Progenitor cell of endocrine pancreas (in vitro differentiated cells): ENCODE measurements around the gene LRRC3. TPM values are rescaled to one million over a fixed set of nuclear protein-coding genes. Genes with fewer than 3 reads are reported as not detected.
"Not testable (repeated sequence)": the region's sequence is repeated elsewhere in the genome, so short reads cannot be mapped to it uniquely, and the experiment has no call there.

ENCODE experiments used
- DNase-seq: peaks from one replicate; pipeline ENCODE4 v3.0.0; 2021; ENCODE audit warnings: low spot score; ENCODE audit not compliant: unreplicated experiment
- H3K27ac Mint-ChIP-seq: 2 replicates; pipeline ENCODE4 v1.8.0; 2021; ENCODE audit warnings: mild to moderate bottlenecking, moderate library complexity, mixed read lengths
- H3K27me3 Mint-ChIP-seq: 2 replicates; pipeline ENCODE4 v1.8.0; 2021; ENCODE audit warnings: mixed read lengths
- H3K36me3 Mint-ChIP-seq: 2 replicates; pipeline ENCODE4 v1.8.0; 2022; ENCODE audit warnings: mixed read lengths; ENCODE audit not compliant: insufficient read depth
- H3K4me1 Mint-ChIP-seq: 2 replicates; pipeline ENCODE4 v1.8.0; 2021; ENCODE audit warnings: low read depth, mixed read lengths
- H3K4me3 Mint-ChIP-seq: 2 replicates; pipeline ENCODE4 v1.8.0; 2021; ENCODE audit warnings: low read depth, mild to moderate bottlenecking, moderate library complexity, mixed read lengths
- H3K9me3 Mint-ChIP-seq: 2 replicates; pipeline ENCODE4 v1.8.0; 2021; ENCODE audit warnings: low read depth, mixed read lengths
- CTCF ChIP-seq: fragments of 200-600 bp; sonication (generic); IDR thresholded peaks from one replicate; pipeline ENCODE4 v1.5.0; 2021; ENCODE audit warnings: antibody characterized with exemption, mild to moderate bottlenecking; ENCODE audit not compliant: unreplicated experiment
- total RNA-seq: library from RNA; stranded (reverse); gene quantifications from 2 replicates; pipeline ENCODE4 v1.2.1, GENCODE V29; 2021

LRRC3 gene
- total RNA-seq, 1 donor from 2014 or later: 5.1 TPM

GRCh38 chr21:44478124-44478800, 23.0 kb downstream of the LRRC3 start:
- no peak for TF ChIP-seq CTCF
- Mint-ChIP-seq H3K4me1 (peaks cover 8% of the 10 kb centered on the region), H3K27ac (no peak overlapping the region), H3K9me3 (peaks cover 4% of the 10 kb centered on the region), H3K36me3 (peaks cover 1% of the 10 kb centered on the region), H3K27me3 (no peaks in the 10 kb centered on the region), H3K4me3 (no peak overlapping the region)
- no peak for DNase-seq

GRCh38 chr21:44478801-44479167, 23.5 kb downstream of the LRRC3 start:
- Mint-ChIP-seq H3K36me3 (peaks cover 2% of the 10 kb centered on the region), H3K27ac (no peak overlapping the region), H3K4me3 (no peak overlapping the region), H3K4me1 (peaks cover 8% of the 10 kb centered on the region), H3K9me3 (peaks cover 5% of the 10 kb centered on the region), H3K27me3 (no peaks in the 10 kb centered on the region)
- no peak for DNase-seq
- no peak for TF ChIP-seq CTCF

- peaks cover 13% of the 10 kb centered on the region for H3K9me3 Mint-ChIP-seq
- peak; percentile 64 for TF ChIP-seq CTCF
- not testable (repeated sequence) for H3K4me3 Mint-ChIP-seq, H3K36me3 Mint-ChIP-seq, H3K4me1 Mint-ChIP-seq, H3K27ac Mint-ChIP-seq, DNase-seq, H3K27me3 Mint-ChIP-seq
Measured at GRCh38 chr21:44479556-44480199, 24.4 kb downstream of the LRRC3 start.

GRCh38 chr21:44480200-44481053, 25.1 kb downstream of the LRRC3 start:
- peaks cover 16% of the 10 kb centered on the region for H3K9me3 Mint-ChIP-seq
- no peaks in the 10 kb centered on the region for H3K27me3 Mint-ChIP-seq
- peaks cover 5% of the 10 kb centered on the region for H3K36me3 Mint-ChIP-seq
- no peak for DNase-seq
- H3K4me1 Mint-ChIP-seq: peaks cover 9% of the 10 kb centered on the region
- TF ChIP-seq CTCF: no peak
- H3K27ac Mint-ChIP-seq: no peak overlapping the region
- H3K4me3 Mint-ChIP-seq: no peak overlapping the region

GRCh38 chr21:44482581-44483287, 27.4 kb downstream of the LRRC3 start:
- peaks cover 5% of the 10 kb centered on the region for H3K36me3 Mint-ChIP-seq
- peak overlapping the region; percentile 80 for H3K27ac Mint-ChIP-seq
- no peak for DNase-seq
- H3K27me3 Mint-ChIP-seq: no peaks in the 10 kb centered on the region
- H3K9me3 Mint-ChIP-seq: peaks cover 20% of the 10 kb centered on the region
- H3K4me1 Mint-ChIP-seq: peaks cover 11% of the 10 kb centered on the region
- peak overlapping the region; percentile 44 for H3K4me3 Mint-ChIP-seq
- TF ChIP-seq CTCF: no peak
